Measurements from ENCODE around the gene TPM3.
"Not testable (repeated sequence)": the region's sequence is repeated elsewhere in the genome, so short reads cannot be mapped to it uniquely, and the experiment has no call there.

TPM3 gene

DNA sequence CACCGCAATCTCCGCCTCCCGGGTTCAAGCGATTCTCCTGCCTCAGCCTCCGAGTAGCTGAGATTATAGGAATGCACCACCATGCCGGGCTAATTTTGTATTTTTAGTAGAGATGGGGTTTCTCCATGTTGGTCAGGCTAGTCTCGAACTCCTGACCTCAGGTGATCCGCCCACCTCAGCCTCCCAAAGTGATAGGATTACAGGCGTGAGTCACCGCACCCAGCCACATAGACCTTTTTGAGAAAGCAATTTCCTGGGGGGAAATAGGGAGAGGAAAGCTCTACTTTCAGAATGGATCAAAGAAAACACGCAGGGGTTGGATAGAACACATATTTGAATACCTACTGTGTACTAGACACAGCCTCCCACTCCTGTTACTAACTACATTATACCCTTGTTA is 13.9 kb upstream of the TPM3 start:
- DNase-seq (ENCODE audit: low read depth): not testable (repeated sequence)

DNA sequence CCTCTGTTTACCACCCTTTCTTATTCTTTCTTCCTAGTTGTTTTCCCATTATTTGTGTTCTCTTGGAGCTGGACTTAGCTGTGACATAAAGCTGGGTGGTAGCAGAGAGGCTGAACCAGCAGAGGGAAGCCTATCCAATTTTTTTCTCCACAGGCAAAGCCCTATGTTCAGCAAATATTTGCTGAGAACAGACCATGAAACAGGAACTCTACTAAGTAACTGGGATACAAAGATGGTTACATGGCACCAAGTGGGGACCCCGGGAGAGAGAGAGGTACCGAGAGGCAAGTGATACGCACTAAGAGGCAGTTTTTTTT is 7.6 kb upstream of the TPM3 start:
- no peak for DNase-seq (ENCODE audit: low read depth)

DNA sequence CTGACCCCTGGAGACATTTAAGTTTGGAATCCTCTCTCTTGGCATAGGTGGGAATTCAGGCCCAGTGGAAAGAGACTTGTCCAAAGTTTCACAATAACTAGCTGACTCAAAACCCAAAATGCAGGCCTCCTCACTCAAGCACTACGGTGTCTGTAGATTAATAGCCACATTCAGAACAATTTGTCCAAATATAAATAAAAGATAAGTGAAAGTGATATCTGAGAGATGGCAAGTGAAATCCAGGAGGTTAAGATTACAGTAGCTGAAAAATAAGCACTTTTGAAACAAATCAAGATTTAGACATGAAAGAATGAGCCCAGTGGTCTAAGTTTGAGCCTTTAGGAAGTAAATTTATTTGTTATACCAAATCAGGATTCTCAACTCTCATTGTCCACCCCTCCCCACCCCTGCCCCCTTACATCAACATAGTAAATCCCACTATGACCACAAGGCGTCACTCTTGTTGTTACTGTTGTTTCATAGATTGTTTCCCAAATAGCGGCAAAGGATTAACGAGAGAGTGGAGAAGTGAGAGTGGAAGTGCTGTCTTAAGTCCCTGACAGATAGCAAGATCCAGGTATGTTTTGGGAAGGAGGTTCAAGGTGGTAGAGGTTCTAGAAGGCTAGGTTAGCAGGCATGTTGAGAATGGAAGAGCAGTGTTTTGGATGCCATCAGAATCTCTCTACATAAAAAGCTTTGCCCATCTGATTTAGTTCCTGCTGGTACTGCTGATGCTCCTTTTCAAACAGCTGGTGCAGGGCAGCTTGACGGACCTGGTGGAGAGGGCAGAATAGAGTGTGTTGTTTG is 7.1 kb upstream of the TPM3 start:
- no peak for DNase-seq (ENCODE audit: low read depth)

DNA sequence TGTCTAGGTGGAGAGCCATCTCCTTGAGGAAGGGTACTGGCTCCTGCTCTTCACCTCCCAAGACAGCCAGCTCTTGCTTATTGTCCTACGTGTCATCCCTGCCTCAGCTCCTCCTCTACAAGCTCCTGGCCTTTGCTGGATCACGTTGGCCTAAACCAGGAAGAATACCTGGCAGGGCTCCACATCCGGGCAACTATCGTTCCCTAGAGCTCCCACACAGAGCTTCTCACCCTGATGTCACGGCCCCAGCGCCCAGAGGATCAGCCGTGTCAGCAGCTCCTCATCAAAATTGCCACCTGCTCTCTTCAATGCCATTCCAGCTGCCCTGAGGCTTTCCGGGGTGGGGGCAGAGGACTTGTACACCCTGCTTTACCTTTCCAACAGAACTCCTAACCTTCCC is 1.9 kb upstream of the TPM3 start:
- no peak for DNase-seq (ENCODE audit: low read depth)

DNA sequence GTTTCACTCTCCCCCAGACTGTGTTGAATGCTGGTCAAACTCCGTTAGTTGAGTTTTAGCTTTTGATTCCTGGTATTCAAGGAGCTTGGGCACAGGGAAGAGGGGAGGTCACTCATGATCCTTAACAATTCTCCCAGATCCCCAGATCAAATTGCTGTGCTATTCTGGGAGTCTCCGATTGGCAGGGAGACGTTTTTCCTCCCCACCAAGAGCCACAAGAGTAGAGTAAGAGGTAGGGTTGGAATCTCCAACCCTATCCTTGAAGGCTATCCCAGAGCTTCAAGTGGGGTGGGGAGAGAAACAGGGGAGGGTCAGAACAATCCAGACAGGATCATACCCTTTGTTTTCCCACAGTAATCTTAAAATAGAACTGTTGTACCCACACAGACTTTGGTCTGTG is 576 bp upstream of the TPM3 start:
- no peak for DNase-seq (ENCODE audit: low read depth)

DNA sequence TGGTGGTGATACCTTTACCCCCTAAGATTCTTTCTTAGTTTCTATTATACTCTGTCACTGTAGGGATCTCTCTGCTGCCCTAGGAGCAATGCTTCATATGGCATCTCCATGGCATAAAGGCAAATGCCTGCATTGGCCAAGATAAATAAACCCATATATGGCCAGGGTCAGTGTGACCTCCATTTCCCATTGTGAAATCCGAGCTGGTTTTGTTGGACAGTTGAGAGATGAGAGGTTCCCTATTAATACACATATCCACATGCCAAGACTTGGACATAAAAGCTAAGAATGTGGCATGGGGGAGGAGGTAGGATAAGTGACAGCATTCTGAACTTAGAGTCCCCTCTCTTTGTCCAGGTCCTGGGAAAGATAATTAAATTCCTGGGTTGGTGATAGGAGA is 1.4 kb downstream of the TPM3 start:
- DNase-seq (ENCODE audit: low read depth): no peak

DNA sequence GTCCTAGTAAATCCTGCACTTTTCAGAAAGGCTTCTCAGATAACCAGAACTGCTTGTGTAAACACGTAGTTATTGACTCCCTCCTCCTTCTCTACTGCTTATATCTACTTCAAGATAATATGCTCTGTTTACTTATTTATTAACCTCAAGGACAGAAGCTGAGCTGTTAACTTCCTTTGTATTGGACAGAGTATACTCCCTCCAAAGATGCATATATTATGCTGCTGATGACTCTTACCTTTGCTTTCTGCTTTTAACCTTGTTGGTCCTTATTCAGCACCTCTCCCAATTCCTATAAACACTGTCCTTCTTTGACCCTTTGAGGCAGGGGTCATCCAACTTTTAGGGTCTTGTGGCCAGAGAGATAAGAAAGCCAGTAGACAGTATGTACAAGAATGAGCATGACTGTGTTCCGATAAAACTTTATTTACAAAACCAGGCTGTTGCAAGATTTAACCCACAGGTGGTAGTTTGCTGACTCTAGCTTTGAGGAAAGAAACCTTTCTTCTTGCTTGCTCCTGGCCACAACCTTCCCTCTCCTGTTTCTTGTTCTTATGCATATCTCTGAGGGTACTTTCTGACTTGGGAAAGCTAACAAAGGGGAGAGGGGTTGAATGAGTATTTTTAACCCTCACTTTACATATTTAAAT is 4.9 kb downstream of the TPM3 start:
- no peak for DNase-seq (ENCODE audit: low read depth)

DNA sequence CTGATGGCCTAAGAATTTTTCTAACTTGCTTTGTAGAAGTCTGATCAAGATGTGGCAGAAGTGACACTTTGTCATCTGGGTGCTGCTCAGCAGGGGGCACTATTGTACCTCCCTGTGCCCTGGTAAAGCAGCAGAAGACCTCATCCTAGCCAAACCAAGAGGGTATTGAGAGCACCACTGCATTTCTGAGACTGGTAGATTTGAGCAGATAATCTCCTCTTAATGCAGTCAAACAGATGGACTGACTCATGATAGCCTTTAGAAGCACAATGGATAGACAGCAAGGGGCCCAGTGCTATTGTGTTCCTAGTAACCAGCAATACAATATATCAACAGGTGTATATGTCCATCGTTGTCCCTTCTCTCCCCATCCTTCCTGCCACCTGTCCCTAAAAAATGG is 5.7 kb downstream of the TPM3 start:
- DNase-seq (ENCODE audit: low read depth): no peak

DNA sequence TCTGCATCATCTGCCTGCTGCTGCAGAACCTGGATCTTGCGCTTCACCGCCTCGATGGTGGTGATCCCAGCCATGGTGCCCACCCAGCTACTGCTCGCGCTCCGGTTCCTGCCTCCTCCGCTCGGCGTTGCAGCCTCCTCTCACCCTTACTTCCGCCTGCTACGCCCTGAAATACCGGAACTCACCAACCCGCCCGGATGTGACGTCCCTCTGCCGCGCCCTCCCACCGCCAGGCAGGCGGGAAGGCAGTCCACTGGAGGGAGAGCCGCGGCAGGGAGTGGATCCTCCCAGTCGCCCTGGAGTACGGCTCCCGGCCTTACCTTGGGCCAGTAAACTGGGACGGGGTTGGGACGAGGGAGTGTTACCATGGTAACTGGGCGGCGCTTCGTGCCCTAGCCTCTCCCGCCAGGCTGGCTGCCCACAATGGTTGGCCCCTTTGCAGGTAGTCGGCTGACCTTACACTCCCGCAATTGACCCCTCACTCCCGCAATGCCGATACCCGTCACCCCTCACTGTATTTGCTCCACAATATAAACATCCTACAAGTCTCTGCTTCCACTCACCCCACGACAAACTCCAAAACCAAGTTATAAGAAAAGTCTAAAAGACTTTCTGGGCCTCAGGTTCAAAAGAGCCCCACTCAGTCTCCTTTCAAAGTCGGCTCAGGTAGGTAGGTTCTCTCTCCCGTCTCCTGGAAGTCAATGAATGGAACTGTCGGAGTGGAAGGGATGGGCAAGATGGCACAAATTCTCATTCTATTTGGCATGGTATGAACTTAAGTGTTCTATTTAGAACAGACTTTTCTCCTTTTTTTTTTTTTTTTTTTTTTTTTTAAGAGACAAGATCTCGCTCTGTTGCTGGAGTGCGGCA is 8.6 kb downstream of the TPM3 start:
- DNase-seq (ENCODE audit: low read depth): peak; percentile 88

DNA sequence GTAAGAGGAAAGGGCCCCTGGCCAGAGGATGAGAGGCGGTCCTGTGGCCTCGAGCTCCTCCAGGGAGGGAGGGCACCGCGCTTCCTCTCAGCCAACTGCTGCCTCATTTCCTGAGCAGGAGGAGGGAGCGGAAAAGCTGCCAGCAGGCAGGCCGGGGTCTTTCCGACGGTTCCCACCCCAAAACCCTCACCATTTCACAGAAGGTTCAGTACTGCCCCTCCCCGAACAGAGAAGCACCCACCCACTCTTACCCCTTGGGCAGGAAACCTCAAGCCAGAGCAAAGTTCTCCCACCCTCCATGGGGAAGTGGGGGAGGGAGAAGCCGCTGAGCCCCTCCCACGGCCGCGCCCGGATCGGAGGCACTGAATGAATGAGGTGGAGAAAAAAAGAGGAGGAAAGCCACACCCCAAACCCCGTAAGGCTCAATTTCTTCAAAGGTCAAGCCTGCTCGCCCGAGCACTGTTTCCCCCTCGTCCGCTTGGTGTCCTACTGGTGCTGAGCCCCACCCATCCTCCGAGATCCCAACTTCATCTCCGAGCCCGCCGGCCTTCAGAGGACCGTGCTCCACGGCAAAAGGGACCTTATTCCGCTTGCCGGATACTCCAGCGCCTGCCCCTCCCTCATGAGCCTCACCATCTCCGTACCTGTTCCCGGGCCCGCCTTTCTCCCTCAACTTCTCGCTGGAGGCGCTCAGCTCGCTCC is 9.4 kb downstream of the TPM3 start:
- no peak for DNase-seq (ENCODE audit: low read depth)

DNA sequence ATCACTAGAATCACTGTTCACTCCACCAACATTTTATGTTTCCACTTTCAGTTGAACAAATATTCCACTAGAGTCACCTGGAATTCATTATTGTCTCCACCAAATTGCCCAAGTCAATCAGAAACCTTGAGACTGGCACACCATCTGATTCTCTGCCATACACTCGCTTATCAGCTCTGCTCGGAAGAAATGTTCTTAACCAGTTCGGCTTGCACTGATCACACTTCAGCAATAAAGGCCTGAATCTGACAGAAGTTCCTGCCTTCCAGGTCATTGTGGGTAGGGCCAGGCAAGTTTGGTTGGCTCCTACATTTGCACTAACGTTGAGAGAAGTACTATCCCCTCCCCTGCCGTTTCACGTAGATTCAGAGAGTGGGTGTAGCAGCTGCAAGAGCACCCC is 10.0 kb downstream of the TPM3 start:
- no peak for DNase-seq (ENCODE audit: low read depth)

DNA sequence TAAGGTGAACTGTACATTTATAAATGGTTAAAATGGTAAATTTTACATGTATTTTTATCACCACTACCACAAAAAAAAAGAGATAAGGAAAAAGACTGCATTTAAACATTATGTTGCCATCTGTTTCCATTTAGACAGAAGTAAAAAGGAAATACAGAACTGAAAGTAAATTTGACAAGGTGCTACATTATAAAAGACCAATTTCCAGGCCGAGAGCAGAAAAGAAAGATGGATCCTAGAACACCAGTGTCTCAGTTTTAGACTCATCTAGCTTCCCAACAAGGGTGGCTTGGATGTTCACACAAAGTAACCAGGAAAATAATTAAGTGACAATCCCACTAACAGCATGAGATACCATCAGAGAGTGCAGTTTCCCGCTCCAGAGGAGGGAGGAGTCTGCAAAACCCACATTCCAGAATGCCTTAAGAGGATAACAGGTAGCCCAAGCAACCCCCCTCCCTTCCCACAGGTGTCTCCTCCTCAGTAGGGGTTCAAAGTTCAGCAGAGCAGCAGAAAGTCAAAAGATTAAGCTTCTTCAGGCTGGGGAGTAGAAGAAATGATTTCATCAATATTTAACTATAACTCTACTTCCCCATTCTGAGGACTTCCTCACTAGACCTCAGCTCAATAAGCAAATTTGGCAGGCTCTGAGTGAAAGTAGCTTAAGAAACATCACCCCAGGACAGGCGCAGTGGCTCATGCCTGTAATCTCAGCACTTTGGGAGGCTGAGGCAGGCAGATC is 11.8 kb downstream of the TPM3 start:
- DNase-seq (ENCODE audit: low read depth): no peak

DNA sequence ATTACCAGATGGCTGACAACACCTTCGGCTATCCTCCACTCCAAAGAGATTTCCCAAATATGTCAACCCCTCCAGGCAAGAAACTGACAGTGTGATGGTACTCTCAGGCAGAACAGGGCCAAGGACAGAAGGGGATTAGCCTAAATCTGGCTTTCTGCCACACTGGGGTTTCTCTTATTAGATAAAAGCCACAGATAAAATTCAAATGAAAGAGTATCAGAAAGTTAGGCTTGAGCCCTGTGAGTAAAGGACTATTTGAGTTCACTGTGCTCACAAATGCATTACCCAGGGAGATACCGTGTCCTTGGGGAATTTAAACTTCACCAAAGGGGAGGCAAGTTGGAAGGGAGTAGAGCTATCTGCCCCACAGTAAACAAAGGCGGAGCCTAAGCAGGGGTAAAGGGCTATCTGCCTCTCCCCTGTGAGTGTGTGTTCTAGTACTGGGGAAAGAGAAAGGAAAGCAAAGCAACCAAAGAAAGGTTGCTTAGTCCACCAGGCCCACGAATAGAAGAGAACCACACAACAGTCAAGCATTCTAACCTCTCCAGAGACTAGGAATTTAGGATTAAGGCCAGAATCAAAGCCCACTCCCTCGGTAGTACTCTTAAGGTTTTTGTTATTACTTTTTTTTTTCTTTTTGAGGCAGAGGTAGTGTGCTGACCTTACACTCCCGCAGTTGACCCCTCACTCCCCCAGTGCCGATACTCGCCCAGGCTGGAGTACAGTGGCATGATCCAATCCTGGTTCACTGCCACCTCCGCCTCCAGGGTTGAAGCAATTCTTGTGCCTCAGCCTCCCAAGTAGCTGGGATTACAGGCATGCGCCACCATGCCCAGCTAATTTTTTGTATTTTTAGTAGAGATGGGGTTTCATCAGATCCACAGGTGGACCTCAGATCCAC is 12.7 kb downstream of the TPM3 start:
- DNase-seq (ENCODE audit: low read depth): no peak

DNA sequence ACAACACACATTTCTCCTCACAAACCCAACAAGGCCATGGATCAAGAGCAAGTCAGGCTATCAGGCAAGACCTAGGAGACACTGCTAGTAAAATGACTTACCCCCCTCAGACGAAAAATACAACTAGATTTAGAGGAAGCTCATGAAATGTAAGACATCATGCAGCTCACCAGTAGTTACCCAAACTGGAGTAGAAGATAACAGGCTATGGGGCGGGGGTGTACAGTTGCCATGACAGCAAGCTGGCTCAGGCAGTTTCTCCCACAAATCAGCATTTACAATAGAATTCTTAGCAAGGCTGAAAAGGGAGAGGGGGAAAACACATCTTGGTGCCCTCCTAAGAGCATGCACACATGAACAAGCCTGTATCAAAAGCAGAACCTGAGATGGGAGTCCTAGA is 13.9 kb downstream of the TPM3 start:
- no peak for DNase-seq (ENCODE audit: low read depth)

DNA sequence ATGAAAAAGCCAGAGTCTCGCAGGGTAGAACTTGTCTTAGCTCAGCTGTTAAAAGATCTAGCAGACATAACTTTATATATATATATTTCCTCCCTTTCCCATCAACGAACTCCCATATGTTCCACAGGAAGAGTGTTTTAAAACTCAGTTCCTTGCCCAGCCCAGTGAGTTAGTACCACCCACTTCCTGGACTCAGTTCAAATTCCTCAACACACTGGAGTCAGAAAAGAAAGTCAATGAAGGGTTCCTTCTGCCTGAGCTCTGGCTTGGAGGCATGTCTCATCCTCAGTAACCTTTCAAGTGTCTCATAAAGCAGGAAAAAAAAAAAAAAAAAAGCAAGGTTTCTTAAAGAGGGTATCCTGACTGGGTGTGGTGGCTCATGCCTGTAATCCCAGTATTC is 15.6 kb downstream of the TPM3 start:
- DNase-seq (ENCODE audit: low read depth): no peak

DNA sequence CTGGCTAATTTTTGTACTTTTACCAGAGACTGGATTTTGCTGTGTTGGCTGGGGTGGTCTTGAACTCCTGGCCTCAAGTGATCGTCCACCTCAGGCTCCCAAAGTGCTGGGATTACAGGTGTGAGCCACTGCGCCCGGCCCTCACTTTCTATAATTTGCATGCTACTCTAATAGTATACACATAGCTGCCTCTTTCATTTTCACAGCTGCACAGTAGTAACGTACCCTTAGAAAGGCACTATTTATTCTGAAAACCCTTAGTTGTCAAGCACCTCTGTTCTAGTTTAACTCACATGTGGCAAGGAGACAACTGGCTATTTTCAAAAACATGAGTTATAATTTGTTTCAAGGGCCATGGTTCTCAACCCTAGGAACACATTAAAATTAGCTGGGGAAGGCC is 17.2 kb downstream of the TPM3 start:
- no peak for DNase-seq (ENCODE audit: low read depth)

DNA sequence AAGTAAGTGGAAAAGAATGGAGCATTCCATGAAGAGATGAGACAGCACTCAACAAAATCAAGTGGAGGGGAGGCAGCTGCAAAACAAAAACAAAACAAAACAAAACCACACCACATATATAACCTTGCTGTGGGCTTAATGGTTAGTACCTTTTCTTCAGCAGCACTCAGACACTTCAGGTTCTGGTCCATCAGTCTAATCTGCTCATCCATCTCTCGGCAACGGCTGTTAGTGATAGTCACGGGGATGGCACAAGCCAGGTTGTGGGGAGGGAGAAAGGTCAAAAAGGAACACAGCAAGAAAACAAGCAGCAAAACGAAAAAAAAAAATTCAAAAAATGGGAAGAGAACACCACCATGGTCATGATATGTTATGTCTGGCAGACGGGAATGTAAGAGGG is 20.0 kb downstream of the TPM3 start:
- no peak for DNase-seq (ENCODE audit: low read depth)

DNA sequence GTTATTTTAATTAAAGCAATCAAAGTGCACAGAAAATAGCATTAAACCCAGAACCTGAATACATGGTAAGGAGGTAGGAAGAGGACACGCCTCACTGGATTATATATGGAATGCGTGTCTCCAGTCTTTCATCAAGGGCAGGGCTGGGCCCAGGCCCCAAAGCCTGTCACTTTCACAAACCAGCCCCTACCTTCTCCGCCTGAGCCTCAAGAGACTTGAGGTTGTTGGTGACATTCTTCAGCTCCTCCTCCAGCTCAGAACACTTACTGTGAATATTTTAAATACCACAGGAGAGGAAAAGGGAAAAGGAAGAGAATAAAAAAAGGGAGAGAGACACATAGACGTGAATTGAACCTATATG is 20.7 kb downstream of the TPM3 start:
- DNase-seq (ENCODE audit: low read depth): no peak

DNA sequence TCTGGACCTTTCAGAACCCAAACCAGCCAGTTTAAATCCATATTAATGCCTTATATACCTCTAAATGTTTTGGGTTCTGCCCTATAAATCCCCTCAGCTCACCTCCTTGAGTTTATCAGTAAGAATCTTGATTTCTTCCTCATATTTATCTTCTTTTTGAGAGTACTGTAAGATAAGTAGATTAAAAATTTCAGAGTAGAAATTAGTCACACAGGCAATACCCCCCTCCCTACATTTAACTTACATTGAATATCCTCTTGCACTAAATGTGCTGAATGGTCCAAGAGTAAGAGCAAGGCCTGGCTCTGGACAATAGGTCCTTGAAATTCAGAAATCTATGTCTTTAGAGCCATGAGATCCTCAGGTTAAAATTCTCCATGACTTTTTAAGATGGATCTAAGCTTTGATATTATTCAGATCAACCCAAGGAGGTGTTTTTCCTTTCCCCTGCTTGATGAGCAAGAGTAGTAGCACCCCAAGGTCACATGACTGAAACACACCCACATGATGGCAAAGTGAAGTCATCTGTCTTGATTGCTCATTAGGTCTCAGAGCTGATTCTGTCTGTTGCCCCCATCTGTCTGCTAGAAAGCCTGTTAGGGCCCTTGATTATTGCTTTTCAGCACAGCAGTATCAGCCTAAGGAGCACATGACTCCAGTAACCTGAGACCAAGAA is 21.2 kb downstream of the TPM3 start:
- no peak for DNase-seq (ENCODE audit: low read depth)

DNA sequence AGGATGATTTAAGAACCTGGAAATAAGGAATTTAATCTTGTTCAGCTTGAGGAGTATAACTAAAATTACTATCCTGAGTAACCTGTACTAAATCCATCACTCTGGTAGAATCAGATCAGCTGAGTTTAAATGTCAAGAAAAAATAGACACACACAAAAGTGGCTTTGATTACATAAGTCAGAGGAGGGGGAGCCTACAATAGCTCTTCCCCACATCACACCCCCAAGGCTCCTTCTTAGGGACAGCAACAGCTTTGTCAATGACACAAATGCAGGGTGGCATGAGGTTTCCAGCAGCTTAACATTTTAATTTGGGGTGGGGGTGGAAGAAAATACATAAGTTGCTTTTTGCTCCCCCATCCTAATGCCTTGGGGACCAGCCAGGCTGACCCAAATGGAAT is 24.4 kb downstream of the TPM3 start:
- no peak for DNase-seq (ENCODE audit: low read depth)

All from stromal cell of bone marrow (primary cell).